ENCODE results near the gene SPRY4.

The SPRY4 gene

GRCh38 chr5:142307146-142307890 is 17.5 kb downstream of the SPRY4 start:
- TF ChIP-seq, protein P1, sequence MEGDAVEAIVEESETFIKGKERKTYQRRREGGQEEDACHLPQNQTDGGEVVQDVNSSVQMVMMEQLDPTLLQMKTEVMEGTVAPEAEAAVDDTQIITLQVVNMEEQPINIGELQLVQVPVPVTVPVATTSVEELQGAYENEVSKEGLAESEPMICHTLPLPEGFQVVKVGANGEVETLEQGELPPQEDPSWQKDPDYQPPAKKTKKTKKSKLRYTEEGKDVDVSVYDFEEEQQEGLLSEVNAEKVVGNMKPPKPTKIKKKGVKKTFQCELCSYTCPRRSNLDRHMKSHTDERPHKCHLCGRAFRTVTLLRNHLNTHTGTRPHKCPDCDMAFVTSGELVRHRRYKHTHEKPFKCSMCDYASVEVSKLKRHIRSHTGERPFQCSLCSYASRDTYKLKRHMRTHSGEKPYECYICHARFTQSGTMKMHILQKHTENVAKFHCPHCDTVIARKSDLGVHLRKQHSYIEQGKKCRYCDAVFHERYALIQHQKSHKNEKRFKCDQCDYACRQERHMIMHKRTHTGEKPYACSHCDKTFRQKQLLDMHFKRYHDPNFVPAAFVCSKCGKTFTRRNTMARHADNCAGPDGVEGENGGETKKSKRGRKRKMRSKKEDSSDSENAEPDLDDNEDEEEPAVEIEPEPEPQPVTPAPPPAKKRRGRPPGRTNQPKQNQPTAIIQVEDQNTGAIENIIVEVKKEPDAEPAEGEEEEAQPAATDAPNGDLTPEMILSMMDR (IDR thresholded peaks at IDR 0.05; ENCODE audit: low read depth, low read length, poor library complexity, severe bottlenecking), result no peak
- H3K4me2 ChIP-seq (ENCODE audit: low read length), result no peak overlapping the region
- no peaks in the 10 kb centered on the region for H3K9me2 ChIP-seq (replicated peaks; ENCODE audit: control insufficient read depth, low read length)
- no peaks in the 10 kb centered on the region for H3K9me3 ChIP-seq (ENCODE audit: control insufficient read depth, insufficient read depth, low read length)
- no peaks in the 10 kb centered on the region for H3K36me3 ChIP-seq (ENCODE audit: control insufficient read depth, low read length)
- no peaks in the 10 kb centered on the region for H4K20me1 ChIP-seq (ENCODE audit: control insufficient read depth, insufficient read depth, low read depth, low read length)
- no peak overlapping the region for H3K4me3 ChIP-seq (ENCODE audit: low read length)
- no peak overlapping the region for H3K27ac ChIP-seq (ENCODE audit: low read depth, low read length)
- no peaks in the 10 kb centered on the region for H3F3A ChIP-seq (ENCODE audit: control insufficient read depth, insufficient read depth)
- H3K4me1 ChIP-seq (ENCODE audit: control insufficient read depth, low read length), result no peaks in the 10 kb centered on the region
- no peaks in the 10 kb centered on the region; the same call in 1 of the 2 replicates for H3K27me3 ChIP-seq (ENCODE audit: control insufficient read depth, low read length)
- H3K79me2 ChIP-seq (ENCODE audit: control insufficient read depth, low read length), result no peaks in the 10 kb centered on the region

- no peaks in the 10 kb centered on the region for H3K4me1 ChIP-seq (ENCODE audit: control insufficient read depth, low read length)
- H3F3A ChIP-seq (ENCODE audit: control insufficient read depth, insufficient read depth), result no peaks in the 10 kb centered on the region
- H3K9me2 ChIP-seq (replicated peaks; ENCODE audit: control insufficient read depth, low read length), result no peaks in the 10 kb centered on the region
- H3K9me3 ChIP-seq (ENCODE audit: control insufficient read depth, insufficient read depth, low read length), result no peaks in the 10 kb centered on the region
- H3K79me2 ChIP-seq (ENCODE audit: control insufficient read depth, low read length), result no peaks in the 10 kb centered on the region
- TF ChIP-seq, protein P1 (IDR thresholded peaks at IDR 0.05; ENCODE audit: low read depth, low read length, poor library complexity, severe bottlenecking), result no peak
- TF ChIP-seq EZH2phosphoT487 (IDR thresholded peaks at IDR 0.05; ENCODE audit: borderline replicate concordance, low read length), result no peak
- H3K36me3 ChIP-seq (ENCODE audit: control insufficient read depth, low read length), result no peaks in the 10 kb centered on the region
- no peak overlapping the region for H3K27ac ChIP-seq (ENCODE audit: low read depth, low read length)
- H3K4me2 ChIP-seq (ENCODE audit: low read length), result no peak overlapping the region
- peaks cover 4% of the 10 kb centered on the region for H3K27me3 ChIP-seq (ENCODE audit: control insufficient read depth, low read length)
- H3K4me3 ChIP-seq (ENCODE audit: low read length), result no peak overlapping the region
- no peaks in the 10 kb centered on the region for H4K20me1 ChIP-seq (ENCODE audit: control insufficient read depth, insufficient read depth, low read depth, low read length)
Observed at GRCh38 chr5:142306077-142306502, 18.7 kb downstream of the SPRY4 start.

DNA sequence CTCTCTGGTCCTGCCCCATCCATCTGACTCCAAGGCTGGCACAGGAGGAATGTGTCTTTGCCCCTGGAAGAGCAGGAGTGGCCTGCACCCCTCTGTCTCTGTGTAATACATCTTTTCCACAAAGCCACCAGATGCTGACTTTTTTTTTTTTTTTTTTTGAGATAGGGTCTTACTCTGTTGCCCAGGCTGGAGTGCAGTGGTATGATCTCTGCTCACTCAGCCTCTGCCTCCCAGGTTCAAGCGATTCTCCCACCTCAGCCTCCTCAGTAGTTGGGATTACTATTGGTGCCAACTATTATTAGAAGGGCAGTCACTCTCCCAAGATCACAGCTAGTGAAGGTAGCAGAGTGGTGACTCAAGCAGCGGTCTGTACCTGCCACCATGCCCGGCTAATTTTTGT is 19.6 kb downstream of the SPRY4 start:
- no peaks in the 10 kb centered on the region for H3K36me3 ChIP-seq (ENCODE audit: control insufficient read depth, low read length)
- no peak overlapping the region for H3K27ac ChIP-seq (ENCODE audit: low read depth, low read length)
- H4K20me1 ChIP-seq (ENCODE audit: control insufficient read depth, insufficient read depth, low read depth, low read length), result no peaks in the 10 kb centered on the region
- H3K4me1 ChIP-seq (ENCODE audit: control insufficient read depth, low read length), result no peaks in the 10 kb centered on the region
- H3K9me3 ChIP-seq (ENCODE audit: control insufficient read depth, insufficient read depth, low read length), result no peaks in the 10 kb centered on the region
- no peak overlapping the region for H3K4me2 ChIP-seq (ENCODE audit: low read length)
- no peaks in the 10 kb centered on the region for H3F3A ChIP-seq (ENCODE audit: control insufficient read depth, insufficient read depth)
- H3K9me2 ChIP-seq (replicated peaks; ENCODE audit: control insufficient read depth, low read length), result no peaks in the 10 kb centered on the region
- H3K4me3 ChIP-seq (ENCODE audit: low read length), result no peak overlapping the region
- peaks cover 4% of the 10 kb centered on the region for H3K27me3 ChIP-seq (ENCODE audit: control insufficient read depth, low read length)
- H3K79me2 ChIP-seq (ENCODE audit: control insufficient read depth, low read length), result no peaks in the 10 kb centered on the region
- TF ChIP-seq, protein P1 (IDR thresholded peaks at IDR 0.05; ENCODE audit: low read depth, low read length, poor library complexity, severe bottlenecking), result no peak
- no peak for TF ChIP-seq EZH2phosphoT487 (IDR thresholded peaks at IDR 0.05; ENCODE audit: borderline replicate concordance, low read length)
